DND-41 (cell line): Measurements from ENCODE around the gene GPC5.
"Not testable (repeated sequence)": the region's sequence is repeated elsewhere in the genome, so short reads cannot be mapped to it uniquely, and the experiment has no call there.

ENCODE experiments used
- EZH2 ChIP-seq: IDR thresholded peaks from 3 replicates; pipeline ENCODE4 v1.6.1; 2012; ENCODE audit warnings: borderline replicate concordance, low read depth, mild to moderate bottlenecking, moderate library complexity, low read length, inconsistent platforms; ENCODE audit not compliant: severe bottlenecking
- TF ChIP-seq, protein P1 (sequence below): IDR thresholded peaks from 2 replicates; pipeline ENCODE4 v1.5.1; 2012; ENCODE audit warnings: borderline replicate concordance, low read length, moderate library complexity, mild to moderate bottlenecking; ENCODE audit not compliant: poor library complexity, severe bottlenecking; ENCODE audit errors: extremely low read depth

DNA sequence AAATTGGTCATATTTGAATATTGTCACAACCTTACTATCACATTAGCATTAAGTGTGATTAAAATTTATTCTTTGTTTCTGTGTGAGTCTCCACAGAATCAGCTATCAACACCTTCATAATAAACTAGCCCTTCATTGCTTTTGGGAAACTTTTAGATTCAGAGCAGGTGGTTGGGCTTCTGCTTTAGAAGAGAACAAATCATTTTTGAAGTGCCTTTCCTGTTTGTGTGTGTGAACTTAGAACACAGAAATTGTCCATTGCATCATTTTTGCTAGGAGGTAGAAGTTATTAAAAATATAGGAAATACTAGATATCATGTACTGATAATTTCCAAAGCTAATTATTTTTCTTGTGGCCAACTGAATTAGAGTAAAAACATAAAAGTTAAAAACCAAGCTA lies 500.6 kb downstream of the GPC5 start:
- TF ChIP-seq EZH2 = not testable (repeated sequence)
- TF ChIP-seq, protein P1, sequence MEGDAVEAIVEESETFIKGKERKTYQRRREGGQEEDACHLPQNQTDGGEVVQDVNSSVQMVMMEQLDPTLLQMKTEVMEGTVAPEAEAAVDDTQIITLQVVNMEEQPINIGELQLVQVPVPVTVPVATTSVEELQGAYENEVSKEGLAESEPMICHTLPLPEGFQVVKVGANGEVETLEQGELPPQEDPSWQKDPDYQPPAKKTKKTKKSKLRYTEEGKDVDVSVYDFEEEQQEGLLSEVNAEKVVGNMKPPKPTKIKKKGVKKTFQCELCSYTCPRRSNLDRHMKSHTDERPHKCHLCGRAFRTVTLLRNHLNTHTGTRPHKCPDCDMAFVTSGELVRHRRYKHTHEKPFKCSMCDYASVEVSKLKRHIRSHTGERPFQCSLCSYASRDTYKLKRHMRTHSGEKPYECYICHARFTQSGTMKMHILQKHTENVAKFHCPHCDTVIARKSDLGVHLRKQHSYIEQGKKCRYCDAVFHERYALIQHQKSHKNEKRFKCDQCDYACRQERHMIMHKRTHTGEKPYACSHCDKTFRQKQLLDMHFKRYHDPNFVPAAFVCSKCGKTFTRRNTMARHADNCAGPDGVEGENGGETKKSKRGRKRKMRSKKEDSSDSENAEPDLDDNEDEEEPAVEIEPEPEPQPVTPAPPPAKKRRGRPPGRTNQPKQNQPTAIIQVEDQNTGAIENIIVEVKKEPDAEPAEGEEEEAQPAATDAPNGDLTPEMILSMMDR = not testable (repeated sequence)
